K562 (cell line): Measurements from ENCODE around the gene TMEM60. TPM values are rescaled to one million over a fixed set of nuclear protein-coding genes. Genes with fewer than 3 reads are reported as not detected.

Experiments
- ATAC-seq: fragments of 200-7000 bp; cut with Tn5 transposase; 3 replicates; pipeline ENCODE4 v1.9.1; 2020; ENCODE audit warnings: moderate library complexity
- BruUV-seq: library from RNA; stranded (reverse); fragments of 400-500 nt; replicated peaks from 2 replicates; lab custom pipeline; 2021; lab: Mats Ljungman, UMichigan
- CTCF ChIA-PET: fragments of 300-600 bp; formaldehyde crosslinking; extraction: SDS; loops from one replicate; lab custom pipeline; 2021; ENCODE audit warnings: low intra/inter-chr PET ratio; lab: Yijun Ruan, JAX
- POLR2A ChIA-PET: fragments of 300-600, 350-650 bp; sonication (Branson Sonifier 250); formaldehyde crosslinking; extraction: SDS; loops from one replicate; lab custom pipeline; 2021; ENCODE audit warnings: antibody characterized with exemption, inconsistent platforms; lab: Yijun Ruan, JAX
- DNase-seq, 4 experiments: peaks; one replicate each; pipeline versions ENCODE4 v3.0.0 to v3.0.0-alpha.2; 2011 to 2018; ENCODE audit warnings: low spot score in 3 of 4, mixed read lengths in 3 of 4; ENCODE audit errors: extremely low read depth in 1 of 4
- FAIRE-seq: peaks from 2 replicates; lab custom pipeline; 2011; peaks lifted over from hg19 to GRCh38; lab: Jason Lieb, UNC
- H2AFZ ChIP-seq: 2 replicates; pipeline ENCODE4 v1.6.0; 2011; ENCODE audit warnings: low read depth, low read length, control low read depth, inconsistent platforms
- H3K27ac ChIP-seq: fragments of 200-600 bp; 3 replicates; pipeline ENCODE4 v1.8.0; 2011; ENCODE audit warnings: low read depth, mild to moderate bottlenecking, control low read depth, inconsistent platforms, low read length, moderate library complexity, mixed read lengths; ENCODE audit errors: extremely low read depth
- H3K27me3 ChIP-seq, 2 experiments: fragments of 300-600 bp in 1 of 2; 2 replicates in 1 of 2; 3 replicates in 1 of 2; pipeline versions ENCODE4 v1.6.0 to v1.8.0; 2011; ENCODE audit warnings: inconsistent platforms in 2 of 2, low read length in 2 of 2, mild to moderate bottlenecking in 1 of 2, mixed read lengths in 1 of 2, moderate library complexity in 1 of 2; ENCODE audit not compliant: control insufficient read depth in 2 of 2, insufficient read depth in 2 of 2
- H3K36me3 ChIP-seq: fragments of 300-600 bp; 3 replicates; pipeline ENCODE4 v1.8.0; 2011; ENCODE audit warnings: mild to moderate bottlenecking, low read length, inconsistent platforms; ENCODE audit not compliant: control insufficient read depth, insufficient read depth
- H3K4me1 ChIP-seq, 2 experiments: fragments of 200-600 bp in 1 of 2; replicated peaks in 1 of 2; 2 replicates in 1 of 2; 3 replicates in 1 of 2; pipeline versions ENCODE4 v1.5.1 to v1.8.0; 2011; ENCODE audit warnings: inconsistent platforms in 2 of 2, low read length in 2 of 2, mild to moderate bottlenecking in 1 of 2, mixed read lengths in 1 of 2, moderate library complexity in 1 of 2; ENCODE audit not compliant: control insufficient read depth in 2 of 2, insufficient read depth in 2 of 2
- H3K4me2 ChIP-seq: 2 replicates; pipeline ENCODE4 v1.6.1; 2011; ENCODE audit warnings: low read length, control low read depth, inconsistent platforms, mixed read lengths; ENCODE audit not compliant: insufficient read depth
- H3K4me3 ChIP-seq: fragments of 200-600 bp; sonication (generic), shearing (Covaris generic); 2 replicates; pipeline ENCODE4 v1.5.1; 2016; ENCODE audit warnings: control low read depth, inconsistent platforms
- H3K79me2 ChIP-seq: fragments of 200-600 bp; 3 replicates; pipeline ENCODE4 v1.8.0; 2011; ENCODE audit warnings: low read length, inconsistent platforms; ENCODE audit not compliant: control insufficient read depth, insufficient read depth
- H3K9ac ChIP-seq, 2 experiments: 2 replicates each; pipeline versions ENCODE4 v1.6.0 to v1.6.1; 2011; ENCODE audit warnings: low read depth in 2 of 2, low read length in 2 of 2, control low read depth in 1 of 2, inconsistent platforms in 1 of 2, mild to moderate bottlenecking in 1 of 2, mixed read lengths in 1 of 2; ENCODE audit not compliant: insufficient read depth in 1 of 2
- H3K9me1 ChIP-seq: one replicate; pipeline ENCODE4 v1.6.0; 2011; ENCODE audit warnings: inconsistent platforms, mild to moderate bottlenecking, low read length, moderate library complexity; ENCODE audit not compliant: control insufficient read depth, insufficient read depth
- H3K9me3 ChIP-seq: replicated peaks from 2 replicates; pipeline ENCODE4 v1.5.1; 2011; ENCODE audit warnings: low read depth, low read length, inconsistent platforms; ENCODE audit not compliant: control insufficient read depth, insufficient read depth
- H4K20me1 ChIP-seq: replicated peaks from 2 replicates; pipeline ENCODE4 v1.6.1; 2011; ENCODE audit warnings: low read length, inconsistent platforms, mixed read lengths; ENCODE audit not compliant: control insufficient read depth, insufficient read depth
- CC2D1A ChIP-seq: fragments of 450-650 bp; IDR thresholded peaks from 2 replicates; pipeline ENCODE4 v1.6.1; 2017; ENCODE audit warnings: mild to moderate bottlenecking
- CHCHD3 ChIP-seq: fragments of 250-450 bp; sonication (Bioruptor Pico); IDR thresholded peaks from 2 replicates; pipeline ENCODE4 v2.1.2; 2022; ENCODE audit warnings: mild to moderate bottlenecking
- E2F3 ChIP-seq: fragments of 250-450 bp; sonication (Bioruptor Pico); IDR thresholded peaks from 2 replicates; pipeline ENCODE4 v1.4.0; 2020; ENCODE audit warnings: mild to moderate bottlenecking
- ELF2 ChIP-seq: fragments of 250-450 bp; sonication (Bioruptor Pico); IDR thresholded peaks from 2 replicates; pipeline ENCODE4 v1.5.0; 2021; ENCODE audit warnings: mild to moderate bottlenecking
- HDAC2 ChIP-seq: fragments of 450-650 bp; IDR thresholded peaks from 2 replicates; pipeline ENCODE4 v1.6.1; 2016; ENCODE audit warnings: mild to moderate bottlenecking
- HSF4 ChIP-seq: fragments of 250-450 bp; sonication (Bioruptor Pico); IDR thresholded peaks from 2 replicates; pipeline ENCODE4 v2.1.2; 2022; ENCODE audit warnings: mild to moderate bottlenecking, moderate library complexity, borderline replicate concordance
- MAFG ChIP-seq: fragments of 450-650 bp; conservative IDR thresholded peaks from 2 replicates; pipeline ENCODE4 v1.6.1; 2016; ENCODE audit warnings: missing genetic modification characterization, missing compliant biosample characterization
- NFE2 ChIP-seq: IDR thresholded peaks from 2 replicates; pipeline ENCODE4 v1.6.1; 2014; ENCODE audit warnings: antibody characterized with exemption, low read depth
- NR2F6 ChIP-seq: fragments of 450-650 bp; formaldehyde crosslinking; IDR thresholded peaks from 2 replicates; pipeline ENCODE4 v1.4.0; 2020; ENCODE audit warnings: mild to moderate bottlenecking
- PHF20 ChIP-seq: fragments of 450-650 bp; IDR thresholded peaks from 2 replicates; pipeline ENCODE4 v1.6.1; 2018; ENCODE audit not compliant: partially characterized antibody
- PURB ChIP-seq: sonication (generic); formaldehyde crosslinking; IDR thresholded peaks from 2 replicates; pipeline ENCODE4 v1.9.0; 2021; ENCODE audit warnings: low read depth, mild to moderate bottlenecking, missing genetic modification reagents
- RBM15 ChIP-seq: fragments of 200-400 bp; formaldehyde crosslinking; IDR thresholded peaks from 2 replicates; pipeline ENCODE4 v1.6.1; 2018; ENCODE audit warnings: mild to moderate bottlenecking, low read length, moderate library complexity; ENCODE audit not compliant: insufficient read depth
- SIN3B ChIP-seq: fragments of 450-650 bp; IDR thresholded peaks from 2 replicates; pipeline ENCODE4 v1.6.1; 2017; ENCODE audit warnings: low read depth, mild to moderate bottlenecking, moderate library complexity
- SIX5 ChIP-seq, 2 experiments: IDR thresholded peaks; 2 replicates each; pipeline ENCODE4 v1.6.1; 2011; ENCODE audit warnings: low read length in 2 of 2, borderline replicate concordance in 1 of 2, low read depth in 1 of 2, mild to moderate bottlenecking in 1 of 2, moderate library complexity in 1 of 2; ENCODE audit not compliant: insufficient read depth in 1 of 2
- STAT5A ChIP-seq: IDR thresholded peaks from 2 replicates; pipeline ENCODE4 v1.6.1; 2012; ENCODE audit warnings: low read length, inconsistent platforms, borderline replicate concordance
- TCF7 ChIP-seq: sonication (generic); IDR thresholded peaks from 2 replicates; pipeline ENCODE4 v1.6.1; 2016; ENCODE audit warnings: antibody characterized with exemption, borderline replicate concordance
- TEAD2 ChIP-seq: fragments of 450-650 bp; IDR thresholded peaks from 2 replicates; pipeline ENCODE4 v1.6.1; 2016; ENCODE audit warnings: missing genetic modification characterization, control low read depth, missing compliant biosample characterization
- TRIM24 ChIP-seq, 2 experiments: fragments of 450-650 bp; IDR thresholded peaks; 2 replicates each; pipeline ENCODE4 v1.6.1; 2016
- ZFX ChIP-seq: sonication (generic); formaldehyde crosslinking; IDR thresholded peaks from 2 replicates; pipeline ENCODE4 v1.8.0; 2022; ENCODE audit warnings: mild to moderate bottlenecking, missing genetic modification reagents, moderate library complexity
- ZNF134 ChIP-seq: fragments of 250-450 bp; sonication (Bioruptor Pico); conservative IDR thresholded peaks from 2 replicates; pipeline ENCODE4 v1.4.0; 2020
- ZNF717 ChIP-seq: fragments of 250-450 bp; sonication (Bioruptor Pico); IDR thresholded peaks from 2 replicates; pipeline ENCODE4 v1.5.0; 2021
- WGBS: fragments of 100-300 bp; shearing (Covaris generic); methylation state at CpG from one replicate; pipeline ENCODE4 v1.1.6; 2016; ENCODE audit warnings: low coverage, mixed read lengths; ENCODE audit not compliant: insufficient coverage; ENCODE audit errors: missing lambda C conversion rate; 5-methylcytosine and 5-hydroxymethylcytosine counted together
- in situ Hi-C: fragments of 300-500 bp; cut with MboI; formaldehyde crosslinking; loops from 4 replicates; pipeline ENCODE4 v1.15.0; 2018; ENCODE audit warnings: inconsistent platforms, mixed read lengths
- intact Hi-C: fragments of 100-400 bp; cut with micrococcal nuclease; formaldehyde crosslinking; loops from 2 replicates; pipeline ENCODE4 v1.14.2; 2022
- polyA plus RNA-seq, 8 experiments: library from polyadenylated mRNA; depleted of rRNA in 4 of 8; stranded (reverse) in 5 of 8; unstranded in 3 of 8; fragments of >200 nt; fragmentation: Nextera tagmentation in 2 of 8; fragmentation: Illumina TruSeq in 1 of 8; extraction: Ambion mirVana in 2 of 8; extraction: Trizol in 1 of 8; gene quantifications; 2 replicates each; pipeline versions ENCODE4 v1.2.1 to v1.2.3, GENCODE V29; 2011 to 2014; ENCODE audit warnings: inconsistent platforms in 1 of 8, missing spikeins in 1 of 8
- total RNA-seq, 7 experiments: library from RNA; depleted of rRNA in 6 of 7; stranded (reverse); fragments of >200 nt in 6 of 7; fragmentation: Illumina TruSeq in 2 of 7; extraction: Trizol in 2 of 7; gene quantifications; 2 replicates each; pipeline versions ENCODE4 v1.2.1 to v1.2.3, GENCODE V29; 2011 to 2021; ENCODE audit warnings: low replicate concordance in 1 of 7

The TMEM60 gene
- total and polyA plus RNA-seq, 9 of the 15 experiments (the other 6 are each of a cell fraction or from before 2014, with no cell fraction given) = 12.5 to 140 (median 38.4) TPM

DNA sequence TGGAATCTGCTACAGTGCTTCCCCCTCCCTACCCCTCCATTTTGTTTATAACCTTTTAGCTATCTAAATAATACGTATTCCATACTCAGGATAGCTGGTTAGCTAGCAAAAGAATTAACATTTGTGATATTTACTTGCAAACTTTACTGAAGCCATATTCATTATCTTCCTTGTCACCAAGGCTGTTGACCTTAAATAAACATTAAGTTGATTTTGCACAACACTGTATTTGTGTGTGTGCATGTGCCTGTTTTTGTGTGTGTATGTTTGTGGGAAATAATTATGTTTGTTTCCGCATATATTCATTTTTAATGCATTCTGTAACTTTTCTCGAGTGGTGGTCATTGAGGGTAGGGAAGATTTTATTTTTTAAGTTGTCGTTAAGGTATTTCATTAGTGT lies 15.9 kb downstream of the TMEM60 start:
- 95% methylated on average over 4 of the region's 4 CpGs for WGBS
- 0 out of 3 replicates have a peak, but pooled peaks cover 4% of the 10 kb centered on the region for H3K79me2 ChIP-seq
- intact Hi-C loops (no loop called here), in situ Hi-C loops (no loop called here)
- no peak overlapping the region for H3K27ac ChIP-seq
- no TSS peak for BruUV-seq
- no peak for ATAC-seq
- ChIA-PET POLR2A (interaction anchor here (0.7 kb wide), 1 partner anchor 23 kb away, joined by 3 read pairs; no protein-coding TSS in a partner anchor), CTCF (no interaction called here)
- peaks cover 57% of the 10 kb centered on the region for H3K36me3 ChIP-seq
- peaks cover 0 to 10% of the 10 kb centered on the region in 2 experiments; a peak in 1 of 5 replicates for H3K4me1 ChIP-seq
- no peak overlapping the region for H3K4me3 ChIP-seq
- no peaks in the 10 kb centered on the region for H4K20me1 ChIP-seq
- no peak overlapping the region for H2AFZ ChIP-seq
- peaks cover 3% of the 10 kb centered on the region; the same call in 1 of the 2 replicates for H3K9me3 ChIP-seq
- no peak overlapping the region for H3K9ac ChIP-seq
- FAIRE-seq = no peak
- no peak overlapping the region for H3K4me2 ChIP-seq
- no peak for TF ChIP-seq PURB (CRISPR knock-in tag)
- TF ChIP-seq ZNF717 (CRISPR knock-in tag) = no peak
- TF ChIP-seq SIN3B = no peak
- TF ChIP-seq ZNF134 (CRISPR knock-in tag) = no peak
- H3K9me1 ChIP-seq = no peaks in the 10 kb centered on the region
- H3K27me3 ChIP-seq = no peaks in the 10 kb centered on the region
- DNase-seq = no peak

GRCh38 chr7:77778535-77778934 lies 19.7 kb downstream of the TMEM60 start:
- Histone ChIP-seq H3K36me3 (peaks cover 73% of the 10 kb centered on the region), H3K79me2 (0 out of 3 replicates have a peak, but pooled peaks cover 4% of the 10 kb centered on the region), H3K27ac (no peak overlapping the region), H3K4me2 (no peak overlapping the region), H3K4me3 (no peak overlapping the region), H3K9me3 (no peaks in the 10 kb centered on the region), H2AFZ (no peak overlapping the region), H4K20me1 (no peaks in the 10 kb centered on the region), H3K9me1 (no peaks in the 10 kb centered on the region), H3K4me1 (peaks cover 0 to 9% of the 10 kb centered on the region in 2 experiments; a peak in 1 of 5 replicates), H3K27me3 (no peaks in the 10 kb centered on the region), H3K9ac (no peak overlapping the region)
- no TSS peak for BruUV-seq
- ATAC-seq (no peak), DNase-seq (no peak), FAIRE-seq (no peak)
- ChIA-PET POLR2A (no interaction called here), CTCF (no interaction called here)
- 86% methylated on average over 2 of the region's 2 CpGs for WGBS
- in situ Hi-C loops (no loop called here), intact Hi-C loops (no loop called here)
- no peak for TF ChIP-seq HDAC2
- TF ChIP-seq HSF4 (CRISPR knock-in tag) = no peak
- no peak for TF ChIP-seq MAFG (tag)
- no peak for TF ChIP-seq TCF7
- TF ChIP-seq NFE2 = no peak
- TF ChIP-seq CC2D1A = no peak
- no peak for TF ChIP-seq TRIM24 (IDR thresholded peaks at IDR 0.05)
- no peak for TF ChIP-seq STAT5A
- no peak for TF ChIP-seq E2F3
- TF ChIP-seq ELF2 (CRISPR knock-in tag) = no peak
- no peak for TF ChIP-seq ZFX (CRISPR knock-in tag)
- no peak for TF ChIP-seq TEAD2
- no peak for TF ChIP-seq RBM15
- no peak for TF ChIP-seq PHF20
- TF ChIP-seq SIX5 (IDR thresholded peaks at IDR 0.05; ENCODE audit: borderline replicate concordance in 1 of 2, insufficient read depth in 1 of 2, low read depth in 1 of 2, low read length in 2 of 2) = no peak
- TF ChIP-seq CHCHD3 (CRISPR knock-in tag) = no peak
- no peak for TF ChIP-seq NR2F6 (CRISPR knock-in tag)
